GM21723 (cell line): Measurements from ENCODE around the gene PRDM11.

ENCODE experiments used
- ATAC-seq: cut with Tn5 transposase; IDR thresholded peaks from one replicate; pipeline ENCODE4 v1.9.1; 2021; ENCODE audit warnings: mild to moderate bottlenecking, moderate library complexity; ENCODE audit not compliant: unreplicated experiment

The PRDM11 gene

DNA sequence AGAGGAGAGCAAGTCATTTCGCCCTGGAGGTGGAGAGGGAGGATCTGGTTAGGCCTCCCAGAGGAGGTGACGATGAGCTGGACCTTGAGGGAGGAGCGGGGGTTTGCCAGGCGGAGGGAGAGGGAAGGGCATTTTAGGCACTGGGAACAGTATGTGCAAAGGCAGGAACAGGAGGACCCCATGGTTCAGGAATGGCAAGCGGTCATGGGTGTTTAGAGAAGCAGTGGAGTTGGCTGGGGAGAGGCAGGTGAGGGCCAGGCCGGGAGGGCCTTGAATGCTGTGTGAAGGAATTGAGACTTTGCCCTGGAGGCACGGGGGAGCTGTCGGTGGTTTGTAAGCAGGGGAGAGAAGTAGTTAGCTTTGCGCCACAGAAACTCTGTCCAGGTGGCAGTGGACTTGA lies 10.3 kb downstream of the PRDM11 start:
- no peak for ATAC-seq

DNA sequence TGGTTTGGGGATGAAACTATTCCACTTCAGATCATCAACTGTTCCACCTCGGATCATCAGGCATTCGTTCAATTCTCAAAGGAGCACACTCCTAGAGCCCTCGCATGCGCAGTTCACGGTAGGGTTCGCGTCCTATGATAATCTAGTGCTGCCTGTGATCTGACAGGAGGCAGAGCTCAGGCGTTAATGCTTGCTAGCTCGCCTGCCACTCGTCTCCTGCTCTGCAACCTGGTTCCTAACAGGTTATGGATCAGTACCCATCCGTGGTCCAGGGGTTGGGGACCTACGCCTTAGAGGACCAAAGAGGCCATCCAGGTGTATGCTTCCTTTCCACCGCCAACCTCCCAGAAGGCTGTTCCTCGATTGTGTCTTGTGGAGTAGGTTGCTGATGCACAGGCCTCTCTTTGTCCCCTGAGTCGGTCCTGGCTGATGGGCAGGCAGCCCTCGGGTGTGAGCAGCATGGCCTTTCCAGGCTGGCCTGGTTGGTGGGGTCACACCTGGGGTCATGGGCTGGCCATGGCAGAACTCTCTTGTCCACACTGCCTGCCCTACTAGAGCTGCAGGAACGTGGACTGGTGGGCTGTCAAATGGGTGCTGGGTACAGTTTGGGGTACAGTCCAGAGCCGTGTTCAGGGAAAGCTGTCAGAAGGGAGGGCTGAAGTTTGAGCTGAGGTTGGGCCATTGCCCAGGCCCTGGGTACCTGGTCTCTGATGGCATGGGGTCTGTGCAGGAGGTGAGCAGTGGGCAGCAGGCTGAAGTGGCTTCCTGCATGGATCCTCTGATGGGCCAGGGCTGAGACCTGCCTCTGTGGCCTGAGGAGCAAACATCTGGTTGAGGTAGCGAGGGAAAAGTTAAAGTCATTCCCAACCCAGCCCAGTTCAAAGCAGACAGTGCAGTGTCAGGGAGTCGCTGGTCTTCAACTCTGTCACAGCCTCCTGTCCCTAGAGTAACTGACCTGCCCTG lies 11.1 kb downstream of the PRDM11 start:
- ATAC-seq = no peak

DNA sequence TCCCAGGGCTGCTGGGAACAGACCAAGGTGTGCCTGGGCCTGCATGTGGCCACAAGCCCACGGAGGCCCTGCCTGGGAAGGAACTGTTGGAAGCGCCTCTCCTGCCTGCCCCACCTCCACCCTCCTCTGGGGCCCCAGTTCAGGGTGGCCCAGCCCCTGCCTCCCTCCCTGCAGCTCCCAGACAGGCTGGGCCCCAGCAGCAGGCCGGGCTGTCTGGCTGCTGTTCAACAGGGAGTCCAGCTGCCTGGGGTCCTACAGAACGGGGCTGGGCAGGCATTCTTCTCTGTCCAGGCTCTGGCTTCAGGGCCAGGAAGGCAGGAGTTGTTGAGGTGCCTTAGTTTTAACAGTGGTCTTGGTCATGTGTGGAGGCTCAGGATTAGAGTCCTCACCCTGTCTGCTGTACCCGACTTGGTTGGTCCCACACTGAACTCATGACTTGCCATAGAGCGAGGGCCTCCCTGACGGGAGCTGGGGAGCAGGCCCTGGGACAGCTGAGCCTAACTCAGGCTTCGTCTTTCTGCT lies 11.8 kb downstream of the PRDM11 start:
- ATAC-seq = no peak

DNA sequence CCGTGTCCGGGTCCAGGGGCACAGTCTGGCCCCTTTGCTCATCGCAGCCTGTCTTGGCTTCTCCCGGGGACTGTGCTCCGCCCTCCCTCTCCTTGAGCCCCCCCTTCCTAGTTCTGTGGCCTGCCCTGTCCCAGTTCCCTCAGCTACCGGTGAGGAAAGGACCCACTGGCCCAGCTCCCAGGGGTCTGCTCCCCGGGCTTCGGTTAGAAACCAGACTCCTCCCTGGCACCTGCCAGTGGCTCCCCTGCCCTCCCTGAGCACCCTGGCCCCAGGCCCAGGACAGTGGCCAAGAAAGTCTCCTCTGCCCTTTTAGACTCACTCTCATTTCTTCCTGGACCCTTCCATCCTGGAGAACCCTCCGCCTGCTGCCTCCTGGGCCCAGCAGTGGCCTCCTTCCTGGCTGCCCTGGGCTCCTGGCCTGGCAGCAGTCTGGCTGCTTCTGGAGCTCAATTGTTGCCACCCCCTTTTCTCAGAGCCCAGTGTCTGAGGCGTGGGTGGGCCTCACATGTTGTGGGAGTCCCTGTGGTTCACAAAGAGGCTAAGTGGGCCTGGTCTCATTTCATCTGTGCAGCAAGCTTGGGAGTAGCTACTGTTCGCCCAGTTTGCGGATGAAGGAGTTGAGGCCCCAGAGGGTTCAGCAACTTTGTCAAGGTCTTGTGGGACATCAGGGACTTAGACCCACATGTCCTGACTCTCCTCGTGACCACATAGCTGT lies 12.6 kb downstream of the PRDM11 start:
- no peak for ATAC-seq

DNA sequence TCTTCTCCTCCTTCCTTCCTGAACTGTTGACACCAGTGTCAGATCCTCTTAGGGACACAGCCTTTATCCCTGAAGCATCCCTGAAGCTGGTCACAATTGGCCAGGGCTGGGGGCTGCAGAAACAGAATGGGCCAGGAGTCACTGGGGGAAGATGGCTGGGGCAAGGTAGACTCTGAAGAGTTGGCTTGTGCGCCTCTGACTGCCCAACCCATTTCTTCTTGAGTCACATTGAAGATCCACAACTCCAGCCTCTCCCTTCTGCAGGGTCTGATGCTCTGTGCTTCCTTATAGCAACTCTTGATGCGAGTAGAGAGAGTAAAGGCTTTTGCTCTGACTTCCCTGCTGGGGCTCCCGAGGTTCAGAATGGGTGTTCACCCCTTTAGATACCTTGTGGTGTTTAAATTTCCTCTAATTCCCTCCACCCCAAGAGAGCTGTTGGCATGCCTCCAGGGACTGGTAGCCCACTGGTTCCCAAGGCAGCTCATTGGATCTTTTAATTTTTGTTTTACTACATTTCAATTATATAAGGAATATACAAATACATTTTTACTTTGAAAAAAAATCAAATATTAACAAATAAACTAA lies 13.4 kb downstream of the PRDM11 start:
- no peak for ATAC-seq

DNA sequence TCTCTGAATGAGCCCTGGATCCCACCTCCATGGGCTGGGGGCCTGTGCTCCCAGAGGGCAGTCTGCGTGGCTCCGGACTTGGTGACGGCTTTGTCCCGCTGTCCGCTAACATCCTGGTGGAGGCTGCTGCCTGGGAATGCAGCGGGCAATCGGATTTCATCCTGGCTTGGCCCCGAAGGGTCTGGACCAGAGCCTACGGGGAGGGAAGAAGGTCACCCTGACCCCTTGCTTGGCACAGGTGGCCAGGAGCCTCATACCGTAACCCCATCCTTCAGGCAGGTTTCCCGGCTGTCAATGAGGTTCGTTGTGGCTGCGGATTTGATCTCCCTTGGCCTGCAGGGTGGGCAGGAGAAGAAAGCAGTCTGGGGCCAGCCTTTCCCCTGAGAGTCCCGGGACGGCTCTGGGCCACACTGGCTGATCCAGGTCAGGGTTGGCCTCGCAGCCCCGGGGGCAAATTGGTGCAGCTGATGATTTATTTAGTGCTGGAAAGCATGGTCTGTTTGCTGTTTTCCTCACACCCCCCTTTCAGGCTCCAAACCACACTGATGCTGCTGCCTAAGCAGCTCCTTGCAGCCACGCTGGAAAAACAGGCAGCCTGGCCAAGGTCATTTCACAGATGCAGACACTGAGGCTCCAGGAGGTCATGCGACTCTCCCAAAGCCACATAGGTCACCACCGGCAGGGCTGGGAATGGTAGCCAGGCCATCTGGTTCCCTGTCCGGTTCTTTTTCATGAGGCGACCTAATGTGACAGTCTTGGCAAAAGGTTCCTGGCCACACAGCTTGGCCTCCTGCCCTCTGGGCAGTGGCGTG lies 15.0 kb downstream of the PRDM11 start:
- no peak for ATAC-seq

DNA sequence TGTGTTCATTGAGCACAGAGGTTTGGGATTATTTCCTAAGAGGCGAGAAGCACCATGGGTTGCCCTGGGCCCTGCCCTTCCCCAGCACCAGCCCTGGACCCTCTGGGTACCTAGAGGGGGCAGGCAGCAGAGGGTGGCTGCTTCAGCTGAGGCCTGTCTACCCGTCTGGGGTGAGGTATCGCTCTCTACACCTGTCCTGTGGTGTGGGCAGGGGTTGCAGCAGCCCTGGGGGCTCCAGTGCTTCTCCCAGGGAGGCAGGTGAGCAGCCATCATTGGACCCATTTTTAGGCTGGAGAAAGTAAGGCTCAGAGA lies 15.6 kb downstream of the PRDM11 start:
- ATAC-seq = no peak

DNA sequence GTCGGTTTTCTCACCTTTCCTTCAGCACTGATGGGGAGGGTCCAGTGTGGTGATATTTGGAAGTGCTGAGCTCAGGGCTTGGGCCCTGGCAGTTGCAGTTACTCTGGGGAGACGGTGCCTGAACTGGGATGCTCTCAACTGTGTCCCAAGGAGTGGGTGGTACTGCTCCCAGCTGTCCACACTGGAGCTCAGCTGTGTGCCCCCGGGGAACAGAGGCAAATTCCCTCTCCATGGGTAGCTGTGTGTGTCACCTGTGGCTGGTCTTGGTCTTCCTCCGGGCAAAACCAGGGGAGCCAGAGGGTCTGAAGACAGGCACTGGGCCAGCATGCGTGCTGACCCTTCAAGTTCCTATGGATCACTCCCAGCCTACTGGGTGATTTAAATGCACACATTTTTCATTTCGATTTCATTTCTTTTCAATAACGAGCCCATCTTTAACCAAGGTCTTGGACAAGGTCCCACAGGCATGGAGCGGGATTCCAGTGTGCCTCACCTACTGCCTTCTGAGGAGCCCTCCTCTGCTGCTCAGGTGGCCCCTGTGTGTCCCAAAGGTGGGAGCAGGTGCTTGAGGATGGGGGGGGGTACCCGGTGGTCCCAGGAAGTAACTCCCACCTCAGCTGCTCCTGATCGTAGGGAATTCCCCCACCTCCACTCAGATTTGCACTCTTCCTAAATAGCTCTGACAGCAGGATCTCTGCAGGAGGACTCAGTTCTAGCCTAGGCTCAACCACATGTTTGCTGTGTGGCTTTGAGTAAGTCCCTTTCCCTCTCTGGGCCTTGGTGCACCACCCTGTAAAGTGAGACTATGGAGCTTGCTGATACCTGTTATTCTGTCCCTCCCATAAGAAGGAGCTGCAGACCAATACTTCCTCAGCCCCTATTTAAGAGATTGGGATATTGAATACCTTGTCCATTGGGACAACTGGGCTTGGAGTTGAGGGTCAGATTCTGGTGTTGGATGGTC lies 16.8 kb downstream of the PRDM11 start:
- no peak for ATAC-seq

DNA sequence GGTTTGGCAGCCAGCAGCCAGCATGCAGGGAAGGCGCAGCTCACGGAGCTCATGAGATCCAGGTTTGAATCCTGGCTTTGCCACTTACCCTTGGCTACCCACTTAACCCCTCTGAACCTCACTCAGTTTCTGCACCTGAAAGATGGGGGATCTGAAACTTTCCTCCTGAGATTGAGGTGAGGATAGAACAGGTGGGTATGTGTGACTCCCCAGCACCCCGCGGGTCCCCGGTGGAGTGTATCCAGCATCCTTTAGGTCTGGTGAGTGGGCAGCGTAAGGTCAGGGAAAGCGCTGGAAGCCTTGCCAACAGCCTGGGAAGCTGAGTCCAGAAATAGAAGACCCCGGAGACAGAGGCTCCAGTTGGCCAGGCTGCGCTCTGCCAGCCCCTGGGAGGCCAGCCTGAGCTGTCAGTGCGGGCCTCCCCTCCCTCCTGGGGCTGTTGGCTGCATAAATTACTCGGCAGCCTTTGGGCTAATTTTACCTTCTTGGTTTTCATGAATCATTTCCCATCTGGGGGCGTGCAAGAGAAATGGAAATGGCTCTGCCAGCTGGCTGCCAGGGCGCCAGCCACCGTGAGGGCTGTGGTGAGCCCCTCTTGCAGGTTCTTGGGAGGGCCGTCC lies 17.6 kb downstream of the PRDM11 start:
- ATAC-seq = no peak

DNA sequence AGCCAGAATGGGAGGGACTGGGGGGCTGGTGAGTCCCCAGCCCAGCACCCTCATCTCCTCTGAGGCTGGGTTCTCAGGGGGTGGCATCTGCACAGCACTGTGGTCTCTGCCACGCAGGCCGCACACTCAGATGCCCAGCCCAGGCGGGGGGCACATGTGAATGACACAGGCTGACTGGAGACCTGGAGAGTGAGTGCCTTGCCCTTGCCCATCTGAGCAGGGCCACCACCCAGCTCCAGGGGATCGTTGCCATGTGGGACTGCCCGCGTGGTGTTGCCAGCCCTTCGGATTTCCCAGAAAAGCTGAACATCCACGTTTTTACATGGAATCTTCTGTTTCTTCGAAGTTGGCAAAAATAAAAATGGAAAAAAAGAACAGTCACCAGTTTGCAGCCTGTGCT lies 18.9 kb downstream of the PRDM11 start:
- no peak for ATAC-seq

DNA sequence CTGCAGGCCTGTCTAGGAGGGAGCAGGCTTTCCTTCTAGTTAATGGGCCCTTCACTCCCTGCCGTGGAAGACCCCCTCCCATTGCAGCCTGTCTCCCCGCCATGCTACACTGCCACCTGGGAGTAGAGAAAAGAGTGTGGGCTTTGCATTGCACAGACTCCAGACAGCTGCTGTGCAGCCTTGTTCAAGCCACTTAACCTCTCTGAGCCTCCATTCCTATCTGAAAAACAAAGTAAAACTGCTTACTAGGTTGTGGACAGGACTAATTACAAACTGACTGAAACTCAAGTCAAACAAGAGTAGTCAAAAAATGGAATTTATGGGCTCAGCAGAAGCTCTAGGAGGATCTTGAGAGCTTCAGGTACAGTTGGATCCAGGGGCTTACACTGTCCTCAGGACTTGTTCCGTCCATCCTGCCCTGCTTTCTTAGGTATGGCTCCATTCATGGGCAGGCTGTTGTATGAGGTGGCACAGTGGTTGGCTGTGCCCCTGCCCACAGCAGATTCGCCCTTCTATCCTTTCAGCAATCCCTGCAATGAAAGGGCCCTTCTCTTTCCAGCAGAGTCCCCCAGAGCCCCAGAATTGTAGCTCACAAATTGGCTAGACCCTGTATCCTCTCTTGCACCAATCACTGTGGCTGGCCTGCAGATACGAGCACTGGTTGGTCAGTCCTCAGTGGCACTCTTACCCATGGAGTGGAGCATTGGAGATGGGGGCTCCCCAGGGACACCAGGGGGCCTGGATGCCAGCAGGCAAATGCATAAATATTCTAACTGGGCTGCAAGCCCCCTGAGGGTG lies 19.6 kb downstream of the PRDM11 start:
- ATAC-seq = no peak

DNA sequence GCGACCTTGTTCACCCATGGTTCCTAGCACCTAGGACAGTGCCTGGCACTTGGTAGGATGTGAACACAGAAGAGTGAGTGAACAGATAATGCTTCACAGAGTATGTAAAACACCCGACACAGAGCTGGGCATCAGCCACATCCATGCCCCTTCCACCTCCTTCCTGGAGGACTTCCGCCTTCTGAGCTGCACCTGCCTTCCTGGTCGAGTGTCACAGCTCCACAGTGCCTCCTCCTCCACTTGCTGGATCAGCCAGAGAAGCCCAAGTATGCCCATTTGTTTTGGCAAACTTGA lies 20.1 kb downstream of the PRDM11 start:
- ATAC-seq = no peak

DNA sequence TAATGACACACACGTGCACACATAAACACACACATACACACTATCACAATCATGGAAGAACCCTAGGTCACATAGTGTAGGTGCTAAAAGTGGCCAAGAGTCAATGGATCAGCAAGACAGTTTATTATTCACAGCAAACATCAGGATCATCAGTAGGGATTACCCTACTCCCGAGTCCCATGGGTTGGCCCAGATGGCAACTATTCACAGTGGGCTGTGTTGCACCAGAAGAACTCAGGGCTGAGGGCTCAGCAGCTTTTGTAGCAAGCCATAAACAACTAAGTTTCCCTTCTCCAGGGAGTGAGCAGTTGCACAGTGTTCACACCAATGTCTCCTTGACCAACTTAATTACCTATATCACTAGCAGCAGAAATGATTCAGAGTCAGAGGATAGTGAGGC lies 20.8 kb downstream of the PRDM11 start:
- no peak for ATAC-seq

DNA sequence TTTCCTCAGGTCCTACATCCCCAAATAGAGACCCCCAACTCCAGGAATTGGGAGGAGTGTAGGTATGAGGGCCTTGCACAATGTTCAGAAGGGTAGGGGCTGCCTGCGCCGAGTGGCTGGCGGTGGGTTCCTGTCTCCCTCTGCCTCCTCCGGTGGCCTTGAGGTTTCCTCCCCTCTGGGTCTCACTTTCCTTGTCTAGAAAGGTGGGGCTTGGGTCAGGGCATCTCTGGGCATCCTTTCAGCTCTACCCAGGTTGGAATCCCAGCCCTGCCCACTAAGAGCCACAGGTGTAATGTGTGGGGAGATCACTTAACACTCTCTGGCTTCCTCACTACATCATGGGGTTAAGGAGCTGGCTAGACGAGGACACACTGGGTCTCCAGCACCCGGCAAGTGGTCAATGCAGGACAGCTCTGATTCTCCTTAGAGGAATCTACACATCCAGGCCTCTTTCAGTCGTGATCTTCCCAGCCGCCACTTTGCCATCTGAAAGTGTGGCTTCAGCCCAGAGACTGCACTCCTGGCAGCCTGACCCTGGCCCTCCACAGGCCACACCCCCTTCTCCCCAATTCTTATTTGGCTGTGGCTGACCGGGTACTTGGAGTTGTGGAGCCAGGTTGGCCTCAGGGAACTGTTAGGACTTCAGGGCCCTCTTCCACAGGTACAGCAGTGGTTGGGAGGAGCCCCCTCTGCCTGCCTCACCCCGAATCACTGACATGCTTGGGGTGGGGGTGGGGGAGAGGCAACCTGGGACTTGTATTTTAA lies 22.1 kb downstream of the PRDM11 start:
- ATAC-seq = no peak

DNA sequence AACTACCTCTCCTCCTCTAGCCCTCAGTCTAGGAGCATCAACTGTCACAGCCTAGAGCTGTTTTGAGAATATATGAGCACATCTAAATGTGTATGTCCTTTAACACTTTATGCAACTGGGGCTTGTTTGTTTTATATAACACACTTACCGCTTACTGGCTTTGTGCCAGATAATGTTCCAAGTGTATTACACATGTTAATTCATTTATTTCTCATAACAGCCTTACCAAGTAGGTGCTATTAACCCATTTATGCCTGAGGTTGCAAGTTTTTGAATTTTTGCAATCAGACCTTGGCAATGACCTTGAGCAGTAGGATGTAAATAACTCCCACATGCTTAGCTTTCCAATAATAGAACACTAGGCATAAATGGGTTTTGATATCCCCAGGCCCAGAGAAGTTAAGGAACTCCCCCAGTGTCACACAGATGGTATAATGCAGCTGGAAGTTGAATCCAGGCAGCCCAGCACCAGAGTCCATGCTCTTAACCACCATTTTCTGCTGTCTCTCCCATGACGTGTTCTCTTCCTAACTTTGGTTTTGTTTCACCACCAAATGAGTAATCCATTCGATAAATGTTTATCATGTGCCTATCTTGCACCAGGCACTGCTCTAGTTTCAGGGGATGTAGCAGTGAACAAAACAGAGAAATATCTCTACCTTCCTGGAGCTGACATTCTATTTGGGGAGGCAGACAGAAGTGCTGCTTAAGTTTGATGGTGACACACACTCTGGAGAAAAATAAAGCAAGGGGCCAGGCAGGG lies 23.1 kb downstream of the PRDM11 start:
- no peak for ATAC-seq

DNA sequence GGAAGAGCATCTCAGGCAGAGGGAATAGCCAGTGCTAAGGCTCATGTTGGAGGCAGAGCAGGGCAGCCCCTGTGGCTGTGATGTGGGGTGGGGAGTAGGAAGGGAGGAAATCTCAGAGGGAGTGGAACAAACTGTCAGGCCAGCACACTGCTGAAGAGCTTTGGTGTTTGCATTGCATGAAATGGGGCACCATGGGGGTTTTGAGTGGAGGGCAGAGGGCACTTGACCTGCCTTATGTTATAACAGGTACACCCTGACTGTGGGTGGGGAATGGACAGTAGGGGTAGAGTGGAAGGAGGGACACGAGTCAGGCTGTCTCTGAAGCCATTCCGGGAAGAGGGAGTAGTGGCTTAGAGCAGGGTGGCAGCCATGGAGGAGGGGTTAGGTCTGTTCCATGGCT lies 24.0 kb downstream of the PRDM11 start:
- no peak for ATAC-seq

DNA sequence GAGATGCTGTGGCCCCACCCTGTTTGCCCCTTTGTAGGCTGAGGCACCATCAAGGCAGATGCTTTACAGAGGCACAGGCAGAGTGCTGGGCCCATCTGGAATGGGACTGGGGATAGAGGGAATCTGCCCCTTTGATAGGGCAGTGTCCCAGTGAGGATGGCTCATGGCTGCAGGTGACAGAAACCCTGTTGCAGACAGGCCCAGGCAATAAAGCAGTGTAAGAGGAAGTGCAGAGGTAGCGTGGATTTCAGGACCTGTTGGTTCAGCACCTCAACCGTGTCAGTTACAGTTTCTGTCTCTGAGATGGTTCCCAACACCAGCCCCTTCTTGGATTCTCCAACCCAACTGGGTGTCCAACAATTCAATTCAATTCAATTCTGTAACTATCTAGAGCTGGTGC lies 25.1 kb downstream of the PRDM11 start:
- no peak for ATAC-seq
